ENCODE measurements around the gene EGFL6. TPM values are rescaled to one million over a fixed set of nuclear protein-coding genes. Genes with fewer than 3 reads are reported as not detected.
"Not testable (repeated sequence)": the region's sequence is repeated elsewhere in the genome, so short reads cannot be mapped to it uniquely, and the experiment has no call there.

The EGFL6 gene
- total RNA-seq, 2 experiments from 2014 or later: 1.7 to 2.0 TPM

GRCh38 chrX:13607331-13607995 is 38.1 kb downstream of the EGFL6 start:
- ChIA-PET POLR2A (no interaction called here), CTCF (no interaction called here)
- no peak for DNase-seq
- Mint-ChIP-seq H3K36me3 (ENCODE audit: low read depth) (no peaks in the 10 kb centered on the region), H3K27ac (no peak overlapping the region), H3K4me3 (no peak overlapping the region), H3K4me1 (no peaks in the 10 kb centered on the region), H3K27me3 (no peaks in the 10 kb centered on the region), H3K9me3 (no peaks in the 10 kb centered on the region)

- H3K27me3 Mint-ChIP-seq: no peaks in the 10 kb centered on the region
These were observed 38.6 kb downstream of the EGFL6 start for GRCh38 chrX:13607996-13608365.

GRCh38 chrX:13614154-13614553 is 44.8 kb downstream of the EGFL6 start:
- ChIA-PET POLR2A (no interaction called here), CTCF (interaction anchor here (0.7 kb wide), 1 partner anchor 684 kb away, joined by 3 read pairs; no protein-coding TSS in a partner anchor)
- H3K27me3 Mint-ChIP-seq: no peaks in the 10 kb centered on the region
- DNase-seq: no peak
- no peaks in the 10 kb centered on the region for H3K36me3 Mint-ChIP-seq (ENCODE audit: low read depth)
- no peaks in the 10 kb centered on the region for H3K9me3 Mint-ChIP-seq
- peaks cover 6% of the 10 kb centered on the region for H3K4me1 Mint-ChIP-seq
- no peak overlapping the region for H3K27ac Mint-ChIP-seq
- no peak overlapping the region for H3K4me3 Mint-ChIP-seq

More at GRCh38 chrX:13607996-13608365, 38.6 kb downstream of the EGFL6 start:
- Mint-ChIP-seq H3K4me3 (no peak overlapping the region), H3K4me1 (no peaks in the 10 kb centered on the region), H3K9me3 (no peaks in the 10 kb centered on the region), H3K27ac (no peak overlapping the region), H3K36me3 (ENCODE audit: low read depth) (no peaks in the 10 kb centered on the region)
- DNase-seq: no peak
- ChIA-PET POLR2A (no interaction called here), CTCF (no interaction called here)

GRCh38 chrX:13620207-13620606 is 50.8 kb downstream of the EGFL6 start:
- no peak overlapping the region for H3K4me3 Mint-ChIP-seq
- no peaks in the 10 kb centered on the region for H3K36me3 Mint-ChIP-seq (ENCODE audit: low read depth)
- peaks cover 7% of the 10 kb centered on the region for H3K4me1 Mint-ChIP-seq
- H3K27me3 Mint-ChIP-seq: no peaks in the 10 kb centered on the region
- no peak for DNase-seq
- POLR2A ChIA-PET: no interaction called here
- H3K9me3 Mint-ChIP-seq: no peaks in the 10 kb centered on the region
- H3K27ac Mint-ChIP-seq: no peak overlapping the region
- CTCF ChIA-PET: no interaction called here

GRCh38 chrX:13622401-13622964 is 53.1 kb downstream of the EGFL6 start:
- no peak for DNase-seq
- H3K4me3 Mint-ChIP-seq: no peak overlapping the region
- ChIA-PET POLR2A (no interaction called here), CTCF (no interaction called here)
- H3K27me3 Mint-ChIP-seq: no peaks in the 10 kb centered on the region
- peaks cover 4% of the 10 kb centered on the region for H3K4me1 Mint-ChIP-seq
- H3K27ac Mint-ChIP-seq: no peak overlapping the region
- no peaks in the 10 kb centered on the region for H3K9me3 Mint-ChIP-seq
- H3K36me3 Mint-ChIP-seq (ENCODE audit: low read depth): no peaks in the 10 kb centered on the region

GRCh38 chrX:13627306-13627705 is 57.9 kb downstream of the EGFL6 start:
- Mint-ChIP-seq H3K4me3 (no peak overlapping the region), H3K4me1 (no peaks in the 10 kb centered on the region), H3K27ac (no peak overlapping the region), H3K27me3 (no peaks in the 10 kb centered on the region), H3K36me3 (ENCODE audit: low read depth) (no peaks in the 10 kb centered on the region), H3K9me3 (peaks cover 2% of the 10 kb centered on the region)
- CTCF ChIA-PET: no interaction called here
- DNase-seq: no peak
- POLR2A ChIA-PET: no interaction called here

- DNase-seq, CTCF ChIA-PET: not testable (repeated sequence)
These were observed 67.8 kb downstream of the EGFL6 start for GRCh38 chrX:13637224-13637623.

GRCh38 chrX:13638021-13638420 is 68.6 kb downstream of the EGFL6 start:
- CTCF ChIA-PET: no interaction called here
- peaks cover 5% of the 10 kb centered on the region for H3K9me3 Mint-ChIP-seq
- H3K4me3 Mint-ChIP-seq: no peak overlapping the region
- no peaks in the 10 kb centered on the region for H3K4me1 Mint-ChIP-seq
- H3K36me3 Mint-ChIP-seq (ENCODE audit: low read depth): no peaks in the 10 kb centered on the region
- H3K27ac Mint-ChIP-seq: no peak overlapping the region
- no peak for DNase-seq
- no peaks in the 10 kb centered on the region for H3K27me3 Mint-ChIP-seq
- POLR2A ChIA-PET: no interaction called here

More at GRCh38 chrX:13637224-13637623, 67.8 kb downstream of the EGFL6 start:
- POLR2A ChIA-PET; H3K4me3 Mint-ChIP-seq; H3K27ac Mint-ChIP-seq; H3K9me3 Mint-ChIP-seq; H3K27me3 Mint-ChIP-seq; H3K4me1 Mint-ChIP-seq; H3K36me3 Mint-ChIP-seq (ENCODE audit: low read depth): not testable (repeated sequence)

GRCh38 chrX:13638826-13639225 is 69.4 kb downstream of the EGFL6 start:
- no peak for DNase-seq
- POLR2A ChIA-PET: no interaction called here
- no peak overlapping the region for H3K27ac Mint-ChIP-seq
- H3K36me3 Mint-ChIP-seq (ENCODE audit: low read depth): no peaks in the 10 kb centered on the region
- CTCF ChIA-PET: no interaction called here
- H3K4me1 Mint-ChIP-seq: no peaks in the 10 kb centered on the region
- H3K9me3 Mint-ChIP-seq: peaks cover 5% of the 10 kb centered on the region
- H3K4me3 Mint-ChIP-seq: no peak overlapping the region
- no peaks in the 10 kb centered on the region for H3K27me3 Mint-ChIP-seq

- H3K36me3 Mint-ChIP-seq (ENCODE audit: low read depth); POLR2A ChIA-PET: not testable (repeated sequence)
These were observed 72.3 kb downstream of the EGFL6 start for GRCh38 chrX:13641684-13642083.

GRCh38 chrX:13645464-13646153 is 76.2 kb downstream of the EGFL6 start:
- H3K9me3 Mint-ChIP-seq: no peaks in the 10 kb centered on the region
- peaks cover 9% of the 10 kb centered on the region for H3K4me1 Mint-ChIP-seq
- ChIA-PET POLR2A (no interaction called here), CTCF (interaction anchor here (0.6 to 1.2 kb wide), 3 partner anchors 10 to 790 kb away, joined by 3 read pairs; no protein-coding TSS in a partner anchor)
- H3K4me3 Mint-ChIP-seq: no peak overlapping the region
- H3K27ac Mint-ChIP-seq: no peak overlapping the region
- DNase-seq: no peak
- H3K27me3 Mint-ChIP-seq: no peaks in the 10 kb centered on the region
- H3K36me3 Mint-ChIP-seq (ENCODE audit: low read depth): no peaks in the 10 kb centered on the region

More at GRCh38 chrX:13641684-13642083, 72.3 kb downstream of the EGFL6 start:
- CTCF ChIA-PET, H3K27ac Mint-ChIP-seq, H3K9me3 Mint-ChIP-seq, H3K4me1 Mint-ChIP-seq, H3K4me3 Mint-ChIP-seq, DNase-seq, H3K27me3 Mint-ChIP-seq: not testable (repeated sequence)

- ChIA-PET POLR2A (no interaction called here), CTCF (interaction anchor here (0.6 to 1.0 kb wide), 2 partner anchors 15 to 791 kb away, joined by 3 read pairs; no protein-coding TSS in a partner anchor)
- H3K27me3 Mint-ChIP-seq: no peaks in the 10 kb centered on the region
- no peaks in the 10 kb centered on the region for H3K36me3 Mint-ChIP-seq (ENCODE audit: low read depth)
- H3K27ac Mint-ChIP-seq: no peak overlapping the region
- peaks cover 9% of the 10 kb centered on the region for H3K4me1 Mint-ChIP-seq
- no peak overlapping the region for H3K4me3 Mint-ChIP-seq
- no peaks in the 10 kb centered on the region for H3K9me3 Mint-ChIP-seq
- DNase-seq: peak; percentile 34
These were observed 76.8 kb downstream of the EGFL6 start for GRCh38 chrX:13646154-13646549.

- POLR2A ChIA-PET: no interaction called here
- Mint-ChIP-seq H3K36me3 (ENCODE audit: low read depth) (no peaks in the 10 kb centered on the region), H3K27ac (peak overlapping the region; percentile 61), H3K9me3 (no peaks in the 10 kb centered on the region), H3K27me3 (no peaks in the 10 kb centered on the region), H3K4me1 (peaks cover 20% of the 10 kb centered on the region), H3K4me3 (no peak overlapping the region)
- DNase-seq: peak; percentile 10
- CTCF ChIA-PET: no interaction called here
These were observed 78.4 kb downstream of the EGFL6 start for GRCh38 chrX:13647709-13648212.
